Glutamatergic neuron (in vitro differentiated cells): ENCODE results near the gene DEPDC1B. TPM values are rescaled to one million over a fixed set of nuclear protein-coding genes. Genes with fewer than 3 reads are reported as not detected.

Experiments used
- DNase-seq: peaks from one replicate; pipeline ENCODE4 v3.0.0; 2022
- H3K27ac Mint-ChIP-seq: one replicate; pipeline ENCODE4 v1.8.0; 2020; ENCODE audit warnings: mild to moderate bottlenecking, mixed read lengths, inconsistent platforms; ENCODE audit not compliant: unreplicated experiment
- H3K27me3 Mint-ChIP-seq: one replicate; pipeline ENCODE4 v1.8.0; 2020; ENCODE audit warnings: mild to moderate bottlenecking, moderate library complexity, mixed read lengths, inconsistent platforms; ENCODE audit not compliant: unreplicated experiment
- H3K36me3 Mint-ChIP-seq: one replicate; pipeline ENCODE4 v1.8.0; 2020; ENCODE audit warnings: mild to moderate bottlenecking, mixed read lengths, inconsistent platforms; ENCODE audit not compliant: unreplicated experiment
- H3K4me1 Mint-ChIP-seq: one replicate; pipeline ENCODE4 v1.8.0; 2020; ENCODE audit warnings: mild to moderate bottlenecking, low read depth, mixed read lengths, inconsistent platforms; ENCODE audit not compliant: unreplicated experiment
- H3K4me3 Mint-ChIP-seq: one replicate; pipeline ENCODE4 v1.8.0; 2020; ENCODE audit warnings: mild to moderate bottlenecking, mixed read lengths, inconsistent platforms; ENCODE audit not compliant: unreplicated experiment
- H3K9me3 Mint-ChIP-seq: one replicate; pipeline ENCODE4 v1.8.0; 2020; ENCODE audit warnings: mild to moderate bottlenecking, moderate library complexity, mixed read lengths, inconsistent platforms; ENCODE audit not compliant: unreplicated experiment
- total RNA-seq: library from RNA; stranded (reverse); fragmentation: NEBNext Ultra II Directional; extraction: Animal tissue kit (Norgen Biotek cat#: 25700); gene quantifications from one replicate; pipeline ENCODE4 v1.2.1, GENCODE V29; 2021; ENCODE audit not compliant: unreplicated experiment
- TF ChIP-seq, protein P1 (sequence below): fragments of 200-600 bp; sonication (generic); IDR thresholded peaks from one replicate; pipeline ENCODE4 v1.5.0; 2021; ENCODE audit not compliant: partially characterized antibody, unreplicated experiment

Gene DEPDC1B
- total RNA-seq, 1 donor from 2014 or later, result 8.2 TPM

GRCh38 chr5:60710362-60710761 is 10.4 kb upstream of the DEPDC1B start:
- DNase-seq, result no peak
- H3K4me3 Mint-ChIP-seq, result no peak overlapping the region
- H3K9me3 Mint-ChIP-seq, result peaks cover 8% of the 10 kb centered on the region
- H3K36me3 Mint-ChIP-seq, result peaks cover 4% of the 10 kb centered on the region
- H3K27me3 Mint-ChIP-seq, result peaks cover 1% of the 10 kb centered on the region
- H3K4me1 Mint-ChIP-seq, result peaks cover 4% of the 10 kb centered on the region
- no peak overlapping the region for H3K27ac Mint-ChIP-seq
- TF ChIP-seq, protein P1, sequence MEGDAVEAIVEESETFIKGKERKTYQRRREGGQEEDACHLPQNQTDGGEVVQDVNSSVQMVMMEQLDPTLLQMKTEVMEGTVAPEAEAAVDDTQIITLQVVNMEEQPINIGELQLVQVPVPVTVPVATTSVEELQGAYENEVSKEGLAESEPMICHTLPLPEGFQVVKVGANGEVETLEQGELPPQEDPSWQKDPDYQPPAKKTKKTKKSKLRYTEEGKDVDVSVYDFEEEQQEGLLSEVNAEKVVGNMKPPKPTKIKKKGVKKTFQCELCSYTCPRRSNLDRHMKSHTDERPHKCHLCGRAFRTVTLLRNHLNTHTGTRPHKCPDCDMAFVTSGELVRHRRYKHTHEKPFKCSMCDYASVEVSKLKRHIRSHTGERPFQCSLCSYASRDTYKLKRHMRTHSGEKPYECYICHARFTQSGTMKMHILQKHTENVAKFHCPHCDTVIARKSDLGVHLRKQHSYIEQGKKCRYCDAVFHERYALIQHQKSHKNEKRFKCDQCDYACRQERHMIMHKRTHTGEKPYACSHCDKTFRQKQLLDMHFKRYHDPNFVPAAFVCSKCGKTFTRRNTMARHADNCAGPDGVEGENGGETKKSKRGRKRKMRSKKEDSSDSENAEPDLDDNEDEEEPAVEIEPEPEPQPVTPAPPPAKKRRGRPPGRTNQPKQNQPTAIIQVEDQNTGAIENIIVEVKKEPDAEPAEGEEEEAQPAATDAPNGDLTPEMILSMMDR, result no peak

- peaks cover 4% of the 10 kb centered on the region for H3K9me3 Mint-ChIP-seq
- H3K4me1 Mint-ChIP-seq, result peaks cover 6% of the 10 kb centered on the region
- no peak overlapping the region for H3K27ac Mint-ChIP-seq
- peaks cover 2% of the 10 kb centered on the region for H3K27me3 Mint-ChIP-seq
- no peaks in the 10 kb centered on the region for H3K36me3 Mint-ChIP-seq
- DNase-seq, result no peak
- TF ChIP-seq, protein P1, result no peak
- no peak overlapping the region for H3K4me3 Mint-ChIP-seq
Measured at GRCh38 chr5:60705144-60705543, 5.2 kb upstream of the DEPDC1B start.

- TF ChIP-seq, protein P1, result no peak
- H3K36me3 Mint-ChIP-seq, result no peaks in the 10 kb centered on the region
- no peak overlapping the region for H3K27ac Mint-ChIP-seq
- H3K4me3 Mint-ChIP-seq, result no peak overlapping the region
- DNase-seq, result no peak
- H3K9me3 Mint-ChIP-seq, result peaks cover 7% of the 10 kb centered on the region
- peaks cover 8% of the 10 kb centered on the region for H3K4me1 Mint-ChIP-seq
- peaks cover 5% of the 10 kb centered on the region for H3K27me3 Mint-ChIP-seq
Measured at GRCh38 chr5:60703944-60704343, 4.0 kb upstream of the DEPDC1B start.

- H3K9me3 Mint-ChIP-seq, result peaks cover 5% of the 10 kb centered on the region
- no peak for DNase-seq
- no peak overlapping the region for H3K27ac Mint-ChIP-seq
- TF ChIP-seq, protein P1, result no peak
- H3K4me3 Mint-ChIP-seq, result no peak overlapping the region
- H3K4me1 Mint-ChIP-seq, result peaks cover 7% of the 10 kb centered on the region
- no peaks in the 10 kb centered on the region for H3K36me3 Mint-ChIP-seq
- H3K27me3 Mint-ChIP-seq, result peaks cover 5% of the 10 kb centered on the region
Measured at GRCh38 chr5:60701321-60701968, 1.5 kb upstream of the DEPDC1B start.

GRCh38 chr5:60700416-60700757 is 421 bp upstream of the DEPDC1B start:
- Mint-ChIP-seq H3K4me1 (peaks cover 7% of the 10 kb centered on the region), H3K4me3 (peak overlapping the region; percentile 92), H3K9me3 (peaks cover 5% of the 10 kb centered on the region), H3K36me3 (no peaks in the 10 kb centered on the region), H3K27me3 (peaks cover 5% of the 10 kb centered on the region), H3K27ac (peak overlapping the region; percentile 87)
- TF ChIP-seq, protein P1, result no peak
- no peak for DNase-seq
